Liver (tissue), 9 donors: ENCODE results near the gene PIGR. TPM values are rescaled to one million over a fixed set of nuclear protein-coding genes. Genes with fewer than 3 reads are reported as not detected.
A peak's percentile ranks its signal among the peaks of the same experiment; 100 is the strongest.

Experiments used
- DNase-seq: peaks from one replicate; pipeline ENCODE4 v3.0.0-alpha.2; 2017; ENCODE audit warnings: low spot score
- H3K27ac ChIP-seq, 2 donors: one replicate each; pipeline ENCODE4 v1.7.0; 2013; ENCODE audit warnings: inconsistent platforms in 2 of 2, low read length in 2 of 2, control low read depth in 1 of 2, low read depth in 1 of 2, mild to moderate bottlenecking in 1 of 2
- H3K27me3 ChIP-seq, 4 donors: one replicate each; pipeline versions ENCODE4 v1.6.1 to v1.7.0; 2013; ENCODE audit warnings: low read length in 3 of 4, inconsistent platforms in 1 of 4, mild to moderate bottlenecking in 1 of 4, moderate library complexity in 1 of 4; ENCODE audit not compliant: control insufficient read depth in 4 of 4, insufficient read depth in 4 of 4
- H3K36me3 ChIP-seq, 4 donors: one replicate each; pipeline versions ENCODE4 v1.6.1 to v1.7.0; 2013; ENCODE audit warnings: low read length in 3 of 4, mild to moderate bottlenecking in 3 of 4, low read depth in 1 of 4, moderate library complexity in 1 of 4; ENCODE audit not compliant: control insufficient read depth in 4 of 4, insufficient read depth in 3 of 4
- H3K4me1 ChIP-seq, 4 donors: one replicate each; pipeline versions ENCODE4 v1.6.1 to v1.7.0; 2013; ENCODE audit warnings: low read length in 3 of 4, mild to moderate bottlenecking in 3 of 4, moderate library complexity in 1 of 4; ENCODE audit not compliant: control insufficient read depth in 4 of 4, insufficient read depth in 4 of 4
- H3K4me3 ChIP-seq, 3 donors: one replicate each; pipeline versions ENCODE4 v1.6.1 to v1.7.0; 2013; ENCODE audit warnings: low read length in 3 of 3, control low read depth in 1 of 3, low read depth in 1 of 3, mild to moderate bottlenecking in 1 of 3
- H3K9ac ChIP-seq, 2 donors: one replicate each; pipeline ENCODE4 v1.7.0; 2013; ENCODE audit warnings: low read length in 2 of 2, mild to moderate bottlenecking in 2 of 2, moderate library complexity in 2 of 2, control low read depth in 1 of 2, low read depth in 1 of 2
- H3K9me3 ChIP-seq, 4 donors: one replicate each; pipeline versions ENCODE4 v1.6.1 to v1.7.0; 2013; ENCODE audit warnings: low read length in 3 of 4; ENCODE audit not compliant: control insufficient read depth in 4 of 4
- EGR1 ChIP-seq, 2 donors: IDR thresholded peaks; 2 replicates each; pipeline ENCODE4 v1.6.1; 2016 to 2018; ENCODE audit warnings: antibody characterized with exemption in 2 of 2, low read depth in 2 of 2
- FOXA1 ChIP-seq: IDR thresholded peaks from 2 replicates; pipeline ENCODE4 v1.6.1; 2016; ENCODE audit warnings: antibody characterized with exemption
- FOXA2 ChIP-seq: IDR thresholded peaks from 2 replicates; pipeline ENCODE4 v1.6.1; 2016; ENCODE audit warnings: antibody characterized with exemption
- GABPA ChIP-seq, 2 donors: IDR thresholded peaks in 1 of 2; conservative IDR thresholded peaks in 1 of 2; 2 replicates each; pipeline ENCODE4 v1.6.1; 2016; ENCODE audit warnings: antibody characterized with exemption in 2 of 2, mild to moderate bottlenecking in 1 of 2, moderate library complexity in 1 of 2
- HNF4A ChIP-seq, 2 donors: conservative IDR thresholded peaks; 2 replicates each; pipeline ENCODE4 v1.6.1; 2016; ENCODE audit warnings: antibody characterized with exemption in 2 of 2, mild to moderate bottlenecking in 2 of 2
- HNF4G ChIP-seq: IDR thresholded peaks from 2 replicates; pipeline ENCODE4 v1.6.1; 2016; ENCODE audit warnings: antibody characterized with exemption
- JUND ChIP-seq, 2 donors: IDR thresholded peaks; 2 replicates each; pipeline ENCODE4 v1.6.1; 2016; ENCODE audit warnings: antibody characterized with exemption in 2 of 2
- MAX ChIP-seq: IDR thresholded peaks from 2 replicates; pipeline ENCODE4 v1.6.1; 2016; ENCODE audit warnings: antibody characterized with exemption
- NR2F2 ChIP-seq: IDR thresholded peaks from 2 replicates; pipeline ENCODE4 v1.6.1; 2016; ENCODE audit warnings: antibody characterized with exemption
- RAD21 ChIP-seq, 2 donors: IDR thresholded peaks; 2 replicates each; pipeline ENCODE4 v1.6.1; 2016; ENCODE audit warnings: antibody characterized with exemption in 2 of 2, mild to moderate bottlenecking in 2 of 2
- REST ChIP-seq: IDR thresholded peaks from 2 replicates; pipeline ENCODE4 v1.6.1; 2016; ENCODE audit warnings: antibody characterized with exemption, mild to moderate bottlenecking
- RXRA ChIP-seq, 2 donors: IDR thresholded peaks; 2 replicates each; pipeline ENCODE4 v1.6.1; 2017 to 2018; ENCODE audit warnings: antibody characterized with exemption in 2 of 2, mild to moderate bottlenecking in 1 of 2
- SP1 ChIP-seq: IDR thresholded peaks from 2 replicates; pipeline ENCODE4 v1.6.1; 2018; ENCODE audit warnings: antibody characterized with exemption, mild to moderate bottlenecking
- TAF1 ChIP-seq: conservative IDR thresholded peaks from 2 replicates; pipeline ENCODE4 v1.6.1; 2016; ENCODE audit warnings: antibody characterized with exemption, mild to moderate bottlenecking
- YY1 ChIP-seq: IDR thresholded peaks from 2 replicates; pipeline ENCODE4 v1.6.1; 2016; ENCODE audit warnings: antibody characterized with exemption, mild to moderate bottlenecking
- ZBTB33 ChIP-seq: IDR thresholded peaks from 2 replicates; pipeline ENCODE4 v1.6.1; 2016; ENCODE audit warnings: antibody characterized with exemption
- WGBS: extraction: QIAGEN DNeasy Blood & Tissue Kit; methylation state at CpG from one replicate; pipeline ENCODE4 v1.1.7; 2013; 5-methylcytosine and 5-hydroxymethylcytosine counted together
- polyA plus RNA-seq, 2 donors: library from polyadenylated mRNA; stranded (reverse) in 1 of 2; unstranded in 1 of 2; fragments of 200-250 nt in 1 of 2; fragments of >200 nt in 1 of 2; fragmentation: Nextera tagmentation in 1 of 2; extraction: Ambion mirVana in 1 of 2; gene quantifications; one replicate each; pipeline versions ENCODE4 v1.2.1 to v1.2.3, GENCODE V29; 2013 to 2015
- total RNA-seq, 2 donors: library from RNA; depleted of rRNA; stranded (reverse); fragments of >200 nt; gene quantifications; one replicate each; pipeline ENCODE4 v1.2.3, GENCODE V29; 2014
- TF ChIP-seq, protein P1 (sequence below): IDR thresholded peaks from 2 replicates; pipeline ENCODE4 v1.6.1; 2016; ENCODE audit warnings: antibody characterized with exemption
- TF ChIP-seq, protein P2 (sequence below): fragments of 150-350 bp; IDR thresholded peaks from 2 replicates; pipeline ENCODE4 v1.5.1; 2017; ENCODE audit warnings: improper control_type of control experiment, low read depth, low read length; ENCODE audit not compliant: missing input control
- donor health status: healthy.
- donor health status: healthy.
- donor health status: healthy.
- donor health status: healthy.
- donor health status: healthy.

The PIGR gene
- total and polyA plus RNA-seq, 4 donors, result 0.09 to 43.3 (median 14.1) TPM

DNA sequence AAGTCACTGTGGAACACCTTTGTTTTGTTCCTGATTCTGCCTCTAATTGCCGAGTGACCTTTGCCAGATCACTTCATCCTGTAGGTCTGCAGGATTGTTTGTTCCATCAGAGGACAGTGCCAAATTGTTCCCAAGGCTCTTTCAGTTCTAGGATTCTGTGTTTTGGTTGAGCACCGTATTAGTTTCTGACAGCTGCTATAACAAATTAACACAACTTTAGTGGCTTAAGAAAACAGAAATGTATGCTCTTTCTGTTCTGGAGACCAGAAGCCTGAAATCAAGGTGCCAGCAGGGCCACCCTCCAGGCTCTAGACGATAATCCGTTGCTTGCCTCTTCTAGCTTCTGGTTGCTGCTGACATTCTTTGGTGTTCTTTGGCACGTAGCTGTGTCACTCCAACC lies 3.4 kb upstream of the PIGR start:
- no peak for DNase-seq
- no peak overlapping the region for H3K9ac ChIP-seq
- H3K27me3 ChIP-seq, result no peaks in the 10 kb centered on the region
- H3K4me3 ChIP-seq, result no peak overlapping the region
- H3K36me3 ChIP-seq, result no peaks in the 10 kb centered on the region
- 70% methylated on average over 5 of the region's 5 CpGs for WGBS
- TF ChIP-seq RAD21 (IDR thresholded peaks at IDR 0.05) (no peak), REST (no peak), GABPA (IDR thresholded peaks at IDR 0.05 in 1 of 2, conservative IDR thresholded peaks at IDR 0.05 in 1 of 2) (no peak), NR2F2 (no peak), TAF1 (no peak), JUND (IDR thresholded peaks at IDR 0.05) (no peak), SP1 (no peak), ZBTB33 (no peak), HNF4G (no peak), FOXA1 (no peak), RXRA (IDR thresholded peaks at IDR 0.05) (no peak), FOXA2 (no peak), MAX (no peak), EGR1 (IDR thresholded peaks at IDR 0.05; ENCODE audit: low read depth in 2 of 2) (no peak)
- TF ChIP-seq, protein P1, sequence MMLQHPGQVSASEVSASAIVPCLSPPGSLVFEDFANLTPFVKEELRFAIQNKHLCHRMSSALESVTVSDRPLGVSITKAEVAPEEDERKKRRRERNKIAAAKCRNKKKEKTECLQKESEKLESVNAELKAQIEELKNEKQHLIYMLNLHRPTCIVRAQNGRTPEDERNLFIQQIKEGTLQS, result no peak
- TF ChIP-seq, protein P2, sequence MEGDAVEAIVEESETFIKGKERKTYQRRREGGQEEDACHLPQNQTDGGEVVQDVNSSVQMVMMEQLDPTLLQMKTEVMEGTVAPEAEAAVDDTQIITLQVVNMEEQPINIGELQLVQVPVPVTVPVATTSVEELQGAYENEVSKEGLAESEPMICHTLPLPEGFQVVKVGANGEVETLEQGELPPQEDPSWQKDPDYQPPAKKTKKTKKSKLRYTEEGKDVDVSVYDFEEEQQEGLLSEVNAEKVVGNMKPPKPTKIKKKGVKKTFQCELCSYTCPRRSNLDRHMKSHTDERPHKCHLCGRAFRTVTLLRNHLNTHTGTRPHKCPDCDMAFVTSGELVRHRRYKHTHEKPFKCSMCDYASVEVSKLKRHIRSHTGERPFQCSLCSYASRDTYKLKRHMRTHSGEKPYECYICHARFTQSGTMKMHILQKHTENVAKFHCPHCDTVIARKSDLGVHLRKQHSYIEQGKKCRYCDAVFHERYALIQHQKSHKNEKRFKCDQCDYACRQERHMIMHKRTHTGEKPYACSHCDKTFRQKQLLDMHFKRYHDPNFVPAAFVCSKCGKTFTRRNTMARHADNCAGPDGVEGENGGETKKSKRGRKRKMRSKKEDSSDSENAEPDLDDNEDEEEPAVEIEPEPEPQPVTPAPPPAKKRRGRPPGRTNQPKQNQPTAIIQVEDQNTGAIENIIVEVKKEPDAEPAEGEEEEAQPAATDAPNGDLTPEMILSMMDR, result no peak
- peak overlapping the region; percentile 23 to 28 for H3K27ac ChIP-seq
- peaks cover 0 to 2% (median 0%) of the 10 kb centered on the region in 4 donors for H3K9me3 ChIP-seq
- H3K4me1 ChIP-seq, result peaks cover 18 to 83% (median 64%) of the 10 kb centered on the region in 4 donors

GRCh38 chr1:206949208-206949607 lies 2.9 kb upstream of the PIGR start:
- DNase-seq, result no peak
- Histone ChIP-seq H3K27ac (peak overlapping the region; percentile 23 to 28), H3K9ac (no peak overlapping the region)
- TF ChIP-seq MAX, result peak; percentile 66
- no peak for TF ChIP-seq GABPA (IDR thresholded peaks at IDR 0.05 in 1 of 2, conservative IDR thresholded peaks at IDR 0.05 in 1 of 2)
- TF ChIP-seq FOXA1, result no peak
- TF ChIP-seq REST, result peak; percentile 54
- TF ChIP-seq YY1, result peak; percentile 68
- TF ChIP-seq, protein P1, result peak; percentile 44
- peak in 1 of 2 donors; percentile 15 for TF ChIP-seq RAD21 (IDR thresholded peaks at IDR 0.05)
- no peak for TF ChIP-seq TAF1
- TF ChIP-seq HNF4A (conservative IDR thresholded peaks at IDR 0.05), result peak; percentile 79 to 83
- TF ChIP-seq HNF4G, result peak; percentile 32
- TF ChIP-seq JUND (IDR thresholded peaks at IDR 0.05), result peak; percentile 60 to 83
- peak; percentile 40 for TF ChIP-seq FOXA2

More at GRCh38 chr1:206949208-206949607, 2.9 kb upstream of the PIGR start:
- 29% methylated on average over 4 of the region's 4 CpGs for WGBS
- H3K4me3 ChIP-seq, result no peak overlapping the region
- peaks cover 18 to 79% (median 60%) of the 10 kb centered on the region in 4 donors for H3K4me1 ChIP-seq
- H3K9me3 ChIP-seq, result peaks cover 0 to 2% (median 0%) of the 10 kb centered on the region in 4 donors
- no peaks in the 10 kb centered on the region for H3K27me3 ChIP-seq
- no peaks in the 10 kb centered on the region for H3K36me3 ChIP-seq
